Measurements from ENCODE around the gene TNFRSF1A. TPM values are rescaled to one million over a fixed set of nuclear protein-coding genes. Genes with fewer than 3 reads are reported as not detected.

The TNFRSF1A gene
- total RNA-seq, 1 donor from 2014 or later = 125 TPM

DNA sequence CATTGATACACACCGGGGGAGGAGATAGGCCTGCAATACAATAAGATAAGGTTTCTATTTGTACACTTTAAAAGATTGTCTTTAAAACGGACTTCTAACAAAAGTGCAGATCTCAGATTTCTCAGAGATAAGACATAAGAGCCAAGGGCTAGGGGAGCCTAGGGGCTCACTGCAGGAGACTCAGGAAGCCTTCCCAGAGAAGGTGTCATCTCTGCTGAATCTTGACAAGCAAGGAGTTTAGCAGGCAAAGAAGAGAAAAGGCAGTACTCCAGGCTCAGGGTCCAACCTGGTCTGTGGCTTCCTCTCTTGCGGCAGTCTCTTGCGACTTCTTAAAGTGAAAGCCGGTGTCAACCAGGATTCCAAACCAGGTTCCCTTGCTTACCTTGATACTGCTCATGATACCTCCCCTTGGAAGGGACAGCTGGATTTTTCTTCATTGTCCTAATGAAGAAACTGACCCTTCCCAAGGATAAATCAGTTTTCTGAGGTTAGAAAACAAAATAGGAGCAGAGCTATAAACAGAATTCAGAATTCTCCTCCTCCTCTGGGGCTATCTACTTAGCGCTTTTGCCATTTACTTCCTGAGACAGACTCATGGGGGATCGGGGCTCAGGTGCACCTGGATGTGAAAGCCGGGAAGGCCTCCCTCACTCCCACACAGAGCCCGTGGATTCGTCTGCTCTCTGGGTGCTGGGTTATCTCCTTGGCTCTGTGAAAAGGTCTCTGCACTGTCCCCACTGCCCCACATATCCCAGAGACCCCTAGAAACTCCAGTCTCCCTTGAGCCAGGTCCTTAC is 35.2 kb upstream of the TNFRSF1A start:
- DNase-seq (ENCODE audit: low spot score) = no peak
- peaks cover 4% of the 10 kb centered on the region for H3K36me3 Mint-ChIP-seq (ENCODE audit: low read depth, unreplicated experiment)
- H3K4me1 Mint-ChIP-seq (ENCODE audit: unreplicated experiment) = peaks cover 33% of the 10 kb centered on the region
- peaks cover 15% of the 10 kb centered on the region for H3K27me3 Mint-ChIP-seq (ENCODE audit: unreplicated experiment)
- TF ChIP-seq, protein P1, sequence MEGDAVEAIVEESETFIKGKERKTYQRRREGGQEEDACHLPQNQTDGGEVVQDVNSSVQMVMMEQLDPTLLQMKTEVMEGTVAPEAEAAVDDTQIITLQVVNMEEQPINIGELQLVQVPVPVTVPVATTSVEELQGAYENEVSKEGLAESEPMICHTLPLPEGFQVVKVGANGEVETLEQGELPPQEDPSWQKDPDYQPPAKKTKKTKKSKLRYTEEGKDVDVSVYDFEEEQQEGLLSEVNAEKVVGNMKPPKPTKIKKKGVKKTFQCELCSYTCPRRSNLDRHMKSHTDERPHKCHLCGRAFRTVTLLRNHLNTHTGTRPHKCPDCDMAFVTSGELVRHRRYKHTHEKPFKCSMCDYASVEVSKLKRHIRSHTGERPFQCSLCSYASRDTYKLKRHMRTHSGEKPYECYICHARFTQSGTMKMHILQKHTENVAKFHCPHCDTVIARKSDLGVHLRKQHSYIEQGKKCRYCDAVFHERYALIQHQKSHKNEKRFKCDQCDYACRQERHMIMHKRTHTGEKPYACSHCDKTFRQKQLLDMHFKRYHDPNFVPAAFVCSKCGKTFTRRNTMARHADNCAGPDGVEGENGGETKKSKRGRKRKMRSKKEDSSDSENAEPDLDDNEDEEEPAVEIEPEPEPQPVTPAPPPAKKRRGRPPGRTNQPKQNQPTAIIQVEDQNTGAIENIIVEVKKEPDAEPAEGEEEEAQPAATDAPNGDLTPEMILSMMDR (IDR thresholded peaks at IDR 0.05; ENCODE audit: unreplicated experiment) = no peak
- H3K9me3 Mint-ChIP-seq (ENCODE audit: unreplicated experiment) = no peaks in the 10 kb centered on the region
- peak overlapping the region; percentile 30 for H3K27ac Mint-ChIP-seq (ENCODE audit: unreplicated experiment)
- H3K4me3 Mint-ChIP-seq (ENCODE audit: unreplicated experiment) = no peak overlapping the region

DNA sequence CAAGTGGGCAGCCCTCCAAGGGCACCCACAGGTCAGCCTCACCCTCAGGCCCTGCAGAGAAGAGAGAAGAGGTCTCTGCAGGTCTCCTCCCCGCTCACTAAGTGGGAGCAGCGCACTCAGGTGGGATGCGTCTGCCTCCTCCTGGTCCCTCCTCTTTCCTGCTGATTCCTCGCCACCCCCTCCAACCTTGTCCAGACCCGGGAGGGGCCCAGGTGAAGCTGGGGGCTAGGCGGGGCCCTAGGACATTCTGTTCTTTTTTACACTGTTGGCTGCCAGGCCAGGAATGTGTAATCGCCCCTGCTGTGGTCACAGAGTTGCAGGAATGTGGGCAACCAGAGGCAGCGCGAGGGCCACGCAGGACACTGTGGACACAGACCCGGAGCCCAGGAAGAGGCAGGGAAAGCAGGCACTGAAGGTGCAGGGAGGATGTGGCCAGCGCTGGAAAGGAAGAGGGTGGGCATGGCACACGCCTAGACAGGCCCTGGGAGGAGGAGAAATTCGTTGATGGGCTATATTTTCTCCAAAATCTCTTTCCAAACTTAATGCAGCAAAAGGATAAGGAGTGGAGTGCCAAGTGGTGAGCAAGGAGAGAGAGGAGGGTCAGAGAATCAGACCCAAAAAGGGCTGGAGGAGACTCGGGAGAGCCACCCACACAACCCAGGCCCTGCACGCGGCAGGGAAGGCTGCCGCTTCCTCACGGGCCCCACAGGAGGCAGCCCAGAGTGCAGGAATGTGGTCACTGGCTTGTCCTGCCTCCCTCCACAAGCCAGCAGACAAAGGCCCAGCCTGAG is 34.4 kb upstream of the TNFRSF1A start:
- peak overlapping the region; percentile 30 for H3K27ac Mint-ChIP-seq (ENCODE audit: unreplicated experiment)

DNA sequence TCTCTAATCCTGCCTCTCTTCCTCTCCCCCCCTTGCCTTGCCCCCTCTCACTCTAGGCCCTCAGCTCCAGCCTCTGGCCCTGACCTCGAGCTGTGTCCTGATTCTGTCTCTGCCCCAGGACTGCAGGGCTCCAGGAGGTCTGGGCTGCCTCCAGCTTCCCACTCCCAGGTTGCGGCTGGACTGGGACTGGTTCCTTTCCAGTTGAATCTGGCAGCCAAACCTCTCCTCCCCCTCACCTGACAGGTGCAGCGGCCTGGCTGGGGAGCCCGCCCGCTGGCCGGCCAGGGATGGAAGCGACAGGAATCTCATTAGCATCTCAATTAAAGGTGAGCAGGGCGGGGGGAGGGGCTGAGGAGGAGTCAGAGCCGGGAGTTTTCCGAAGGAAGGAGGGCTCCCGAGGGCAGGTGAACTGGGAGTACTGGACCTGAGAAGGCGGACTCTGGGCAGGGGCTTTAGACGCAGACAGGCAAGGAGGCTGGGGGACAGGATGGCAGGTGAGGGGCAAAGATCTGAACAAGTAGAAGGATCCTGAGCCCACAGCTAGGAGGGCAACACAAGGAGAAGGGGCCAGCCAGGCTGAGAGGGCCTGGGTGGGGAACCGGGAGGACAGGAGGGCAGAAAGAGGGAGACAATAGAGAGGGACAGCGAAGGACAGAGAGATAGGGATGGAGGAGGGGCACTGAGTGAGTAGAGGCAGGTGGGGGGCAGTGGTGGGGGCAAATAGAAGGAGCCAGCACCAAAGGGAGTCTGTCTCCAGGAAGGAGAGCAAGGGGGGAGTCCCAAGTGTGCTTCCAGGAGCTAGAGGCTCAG is 33.6 kb upstream of the TNFRSF1A start, which contains the start of gene SCNN1A:
Gene SCNN1A, minus strand, starts transcription at position 295 of the 810 bp plus-strand sequence. CDS start 780 bp downstream, outside the sequence.
- Mint-ChIP-seq H3K36me3 (ENCODE audit: low read depth, unreplicated experiment) (no peaks in the 10 kb centered on the region), H3K4me3 (ENCODE audit: unreplicated experiment) (peak within 1 kb of the TSS; percentile 25), H3K9me3 (ENCODE audit: unreplicated experiment) (no peaks in the 10 kb centered on the region), H3K27ac (ENCODE audit: unreplicated experiment) (no peak within 1 kb of the TSS), H3K27me3 (ENCODE audit: unreplicated experiment) (peaks cover 18% of the 10 kb centered on the region), H3K4me1 (ENCODE audit: unreplicated experiment) (peaks cover 42% of the 10 kb centered on the region)
- no peak for DNase-seq (ENCODE audit: low spot score)
- TF ChIP-seq, protein P1 (IDR thresholded peaks at IDR 0.05; ENCODE audit: unreplicated experiment) = no peak

More for the DNA sequence above, 34.4 kb upstream of the TNFRSF1A start:
- Mint-ChIP-seq H3K27me3 (ENCODE audit: unreplicated experiment) (peaks cover 11% of the 10 kb centered on the region), H3K36me3 (ENCODE audit: low read depth, unreplicated experiment) (peaks cover 4% of the 10 kb centered on the region), H3K9me3 (ENCODE audit: unreplicated experiment) (no peaks in the 10 kb centered on the region), H3K4me3 (ENCODE audit: unreplicated experiment) (no peak overlapping the region), H3K4me1 (ENCODE audit: unreplicated experiment) (peaks cover 34% of the 10 kb centered on the region)
- DNase-seq (ENCODE audit: low spot score) = peak; percentile 66
- TF ChIP-seq, protein P1 (IDR thresholded peaks at IDR 0.05; ENCODE audit: unreplicated experiment) = no peak

DNA sequence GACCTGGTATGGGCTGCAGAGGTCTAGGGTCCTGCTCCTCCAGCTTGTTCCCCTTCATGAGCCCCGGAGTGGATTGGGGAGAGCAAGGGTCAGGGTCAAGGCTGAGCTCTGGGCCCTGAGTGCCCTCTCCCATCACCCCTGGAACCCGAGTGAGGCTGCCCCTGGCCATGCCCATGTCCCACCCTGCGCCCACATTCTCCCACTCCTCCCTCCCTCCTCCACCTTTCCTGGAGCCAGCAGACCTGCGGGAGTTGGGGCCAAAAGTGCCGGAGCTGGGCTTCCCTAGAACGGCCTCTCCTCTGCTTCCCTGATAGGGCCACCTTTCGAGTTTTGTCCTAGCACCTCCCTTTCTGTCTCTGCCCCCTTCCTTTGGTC is 32.9 kb upstream of the TNFRSF1A start:
- no peaks in the 10 kb centered on the region for H3K9me3 Mint-ChIP-seq (ENCODE audit: unreplicated experiment)
- peaks cover 47% of the 10 kb centered on the region for H3K4me1 Mint-ChIP-seq (ENCODE audit: unreplicated experiment)
- no peak overlapping the region for H3K27ac Mint-ChIP-seq (ENCODE audit: unreplicated experiment)

More for the DNA sequence above, 32.9 kb upstream of the TNFRSF1A start:
- H3K27me3 Mint-ChIP-seq (ENCODE audit: unreplicated experiment) = peaks cover 20% of the 10 kb centered on the region
- TF ChIP-seq, protein P1 (IDR thresholded peaks at IDR 0.05; ENCODE audit: unreplicated experiment) = no peak
- DNase-seq (ENCODE audit: low spot score) = no peak
- no peaks in the 10 kb centered on the region for H3K36me3 Mint-ChIP-seq (ENCODE audit: low read depth, unreplicated experiment)
- peak overlapping the region; percentile 15 for H3K4me3 Mint-ChIP-seq (ENCODE audit: unreplicated experiment)
